Measurements from ENCODE around the gene TBL1XR1. TPM values are rescaled to one million over a fixed set of nuclear protein-coding genes. Genes with fewer than 3 reads are reported as not detected.
"Not testable (repeated sequence)": the region's sequence is repeated elsewhere in the genome, so short reads cannot be mapped to it uniquely, and the experiment has no call there.

TBL1XR1 gene
- total RNA-seq, 1 experiment from 2014 or later, result 192 TPM

DNA sequence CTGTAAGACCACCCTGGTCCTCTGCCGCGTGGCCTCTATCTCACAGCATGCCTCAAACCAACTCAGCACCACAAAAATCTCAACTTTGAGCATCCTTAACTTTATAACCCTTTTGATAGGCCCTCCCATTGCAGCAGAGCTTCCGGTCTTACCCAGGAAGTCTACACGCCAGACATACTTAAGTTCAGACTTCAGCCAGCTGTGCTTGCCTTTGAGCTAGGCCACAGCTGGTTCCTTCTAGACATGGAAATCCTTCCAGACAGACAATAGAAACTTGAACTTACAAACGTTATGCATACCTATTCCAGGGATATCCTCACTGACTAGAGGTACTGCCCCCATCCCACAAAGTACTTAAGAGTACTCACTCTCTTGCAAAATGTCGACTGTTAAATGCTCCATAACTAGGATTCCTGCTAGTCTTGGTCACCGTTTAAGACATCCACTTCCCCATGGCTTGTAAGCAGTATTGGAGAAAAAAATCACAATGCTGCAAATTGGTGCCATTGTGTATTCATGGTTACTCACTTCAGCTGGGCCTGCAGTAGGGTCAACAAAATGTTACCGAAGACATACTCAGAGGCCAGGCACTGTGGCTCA, 183.5 kb downstream of the TBL1XR1 start:
- Histone ChIP-seq H3K9me3 (ENCODE audit: control insufficient read depth, insufficient read depth, low read depth, low read length) (no peaks in the 10 kb centered on the region), H3K27ac (ENCODE audit: low read length) (no peak overlapping the region), H3K36me3 (ENCODE audit: control insufficient read depth, insufficient read depth, low read length) (no peaks in the 10 kb centered on the region), H3K4me3 (ENCODE audit: low read depth in 2 of 2, low read length in 2 of 2) (no peak overlapping the region), H3K27me3 (ENCODE audit: control insufficient read depth, insufficient read depth, low read length) (no peaks in the 10 kb centered on the region), H3K4me1 (ENCODE audit: control insufficient read depth, insufficient read depth, low read length) (no peaks in the 10 kb centered on the region)
- POLR2A ChIA-PET, result interaction anchor here (0.6 kb wide), 1 partner anchor 1402 kb away, joined by 3 read pairs; no protein-coding TSS in a partner anchor
- BruUV-seq (replicated peaks), result no TSS peak
- CTCF ChIA-PET, result no interaction called here
- in situ Hi-C loops (cut with HindIII; ENCODE audit: low pct_unique_long_range_greater_than_20kb, low sequenced_read_pairs) (no loop called here), intact Hi-C loops (cut with micrococcal nuclease; ENCODE audit: unreplicated experiment) (no loop called here)
- 0 out of 2 replicates have a peak, but pooled peaks have one; percentile 21 for ATAC-seq
- no peak for DNase-seq (ENCODE audit: low read depth, low spot score)
- no peak for TF ChIP-seq SIN3A (IDR thresholded peaks at IDR 0.05; ENCODE audit: borderline replicate concordance, insufficient read depth, low read depth, low read length)
- no peak for TF ChIP-seq CTCF (IDR thresholded peaks at IDR 0.05)
- TF ChIP-seq POLR2AphosphoS5 (IDR thresholded peaks at IDR 0.05; ENCODE audit: low read depth, low read length), result no peak
- TF ChIP-seq TCF7L2 (IDR thresholded peaks at IDR 0.05; ENCODE audit: low read depth, low read length), result no peak
- no peak for TF ChIP-seq REST (IDR thresholded peaks at IDR 0.05; ENCODE audit: insufficient read depth in 1 of 2, low read depth in 2 of 2, low read length in 1 of 2)

DNA sequence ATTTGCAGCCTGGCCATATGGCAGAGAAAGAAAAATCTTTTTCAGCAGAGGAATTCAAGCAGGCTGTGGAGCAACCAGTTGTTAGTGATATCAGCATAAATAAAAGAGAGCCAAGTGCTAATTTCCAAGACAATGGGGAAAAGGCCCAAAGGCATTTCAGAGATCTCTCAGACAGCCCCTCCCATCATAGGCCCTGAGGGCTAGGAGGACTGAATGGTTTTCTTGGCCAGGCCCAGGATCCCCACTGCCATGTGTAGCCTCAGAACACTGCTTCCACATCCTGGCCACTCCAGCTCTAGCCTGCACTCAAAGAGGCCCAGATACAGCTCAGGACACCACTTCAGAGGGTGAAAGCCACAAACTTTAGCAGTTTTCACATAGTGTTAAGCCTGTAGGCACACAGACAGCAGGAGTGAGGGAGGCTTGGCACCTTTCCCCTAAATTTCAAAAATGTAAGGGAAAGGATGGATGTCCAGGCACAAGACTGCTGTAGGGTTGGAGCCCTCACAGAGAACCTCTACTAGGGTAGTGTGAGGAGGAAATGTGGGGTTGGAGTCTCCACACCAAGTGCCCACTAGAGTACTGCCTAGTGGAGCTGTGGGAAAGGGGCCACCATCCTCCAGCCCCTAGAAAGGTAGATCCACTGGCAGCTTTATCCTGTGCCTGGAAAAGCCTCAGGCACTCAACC, 191.4 kb downstream of the TBL1XR1 start:
- in situ Hi-C loops (cut with HindIII; ENCODE audit: low pct_unique_long_range_greater_than_20kb, low sequenced_read_pairs), result no loop called here
- DNase-seq (ENCODE audit: low read depth, low spot score) (no peak), ATAC-seq (no peak; the same call in 1 of the 2 replicates)
- Histone ChIP-seq H3K27ac (ENCODE audit: low read length) (no peak overlapping the region), H3K9me3 (ENCODE audit: control insufficient read depth, insufficient read depth, low read depth, low read length) (peaks cover 9% of the 10 kb centered on the region; the same call in 1 of the 2 replicates), H3K4me3 (ENCODE audit: low read depth in 2 of 2, low read length in 2 of 2) (no peak overlapping the region), H3K27me3 (ENCODE audit: control insufficient read depth, insufficient read depth, low read length) (no peaks in the 10 kb centered on the region), H3K36me3 (ENCODE audit: control insufficient read depth, insufficient read depth, low read length) (no peaks in the 10 kb centered on the region), H3K4me1 (ENCODE audit: control insufficient read depth, insufficient read depth, low read length) (no peaks in the 10 kb centered on the region)
- POLR2A ChIA-PET, result no interaction called here
- TF ChIP-seq CTCF (IDR thresholded peaks at IDR 0.05) (no peak), SIN3A (IDR thresholded peaks at IDR 0.05; ENCODE audit: borderline replicate concordance, insufficient read depth, low read depth, low read length) (no peak), REST (IDR thresholded peaks at IDR 0.05; ENCODE audit: insufficient read depth in 1 of 2, low read depth in 2 of 2, low read length in 1 of 2) (no peak), TCF7L2 (IDR thresholded peaks at IDR 0.05; ENCODE audit: low read depth, low read length) (no peak), POLR2AphosphoS5 (IDR thresholded peaks at IDR 0.05; ENCODE audit: low read depth, low read length) (no peak)
- CTCF ChIA-PET, result interaction anchor here (0.6 kb wide), 1 partner anchor 41 kb away, joined by 5 read pairs; no protein-coding TSS in a partner anchor
- no TSS peak for BruUV-seq (replicated peaks)
- intact Hi-C loops (cut with micrococcal nuclease; ENCODE audit: unreplicated experiment), result no loop called here

GRCh38 chr3:177000159-177000558, 197.1 kb downstream of the TBL1XR1 start:
- BruUV-seq (replicated peaks); H3K4me3 ChIP-seq (ENCODE audit: low read depth in 2 of 2, low read length in 2 of 2); H3K4me1 ChIP-seq (ENCODE audit: control insufficient read depth, insufficient read depth, low read length); ATAC-seq; in situ Hi-C loops (cut with HindIII; ENCODE audit: low pct_unique_long_range_greater_than_20kb, low sequenced_read_pairs); H3K9me3 ChIP-seq (ENCODE audit: control insufficient read depth, insufficient read depth, low read depth, low read length); POLR2A ChIA-PET; DNase-seq (ENCODE audit: low read depth, low spot score); intact Hi-C loops (cut with micrococcal nuclease; ENCODE audit: unreplicated experiment); H3K27me3 ChIP-seq (ENCODE audit: control insufficient read depth, insufficient read depth, low read length); H3K36me3 ChIP-seq (ENCODE audit: control insufficient read depth, insufficient read depth, low read length); H3K27ac ChIP-seq (ENCODE audit: low read length); CTCF ChIA-PET: not testable (repeated sequence)

Data from Panc1 (cell line).